ENCODE results near the gene ZNF569.
"Not testable (repeated sequence)": the region's sequence is repeated elsewhere in the genome, so short reads cannot be mapped to it uniquely, and the experiment has no call there.

The ZNF569 gene

GRCh38 chr19:37391399-37391798 lies 75.8 kb downstream of the ZNF569 start:
- DNase-seq, result not testable (repeated sequence)

- no peak for DNase-seq
These were observed 78.0 kb downstream of the ZNF569 start for GRCh38 chr19:37389234-37389633.

- DNase-seq, result peak; percentile 98
These were observed 96.2 kb downstream of the ZNF569 start, which contains the start of gene ZNF527 for GRCh38 chr19:37370880-37371661. TSS of gene ZNF527 (plus strand) at chr19:37371099. CDS start at chr19:37374199, 3,100 bp downstream.

GRCh38 chr19:37370386-37370879 lies 96.8 kb downstream of the ZNF569 start:
- DNase-seq, result not testable (repeated sequence)

- DNase-seq, result no peak
These were observed 104.5 kb downstream of the ZNF569 start for GRCh38 chr19:37362733-37363132.

GRCh38 chr19:37361994-37362393 lies 105.2 kb downstream of the ZNF569 start:
- no peak for DNase-seq
